ENCODE data around the gene CYBRD1. TPM values are rescaled to one million over a fixed set of nuclear protein-coding genes. Genes with fewer than 3 reads are reported as not detected.

The CYBRD1 gene
- total RNA-seq, 1 experiment from 2014 or later = 9.7 TPM

DNA sequence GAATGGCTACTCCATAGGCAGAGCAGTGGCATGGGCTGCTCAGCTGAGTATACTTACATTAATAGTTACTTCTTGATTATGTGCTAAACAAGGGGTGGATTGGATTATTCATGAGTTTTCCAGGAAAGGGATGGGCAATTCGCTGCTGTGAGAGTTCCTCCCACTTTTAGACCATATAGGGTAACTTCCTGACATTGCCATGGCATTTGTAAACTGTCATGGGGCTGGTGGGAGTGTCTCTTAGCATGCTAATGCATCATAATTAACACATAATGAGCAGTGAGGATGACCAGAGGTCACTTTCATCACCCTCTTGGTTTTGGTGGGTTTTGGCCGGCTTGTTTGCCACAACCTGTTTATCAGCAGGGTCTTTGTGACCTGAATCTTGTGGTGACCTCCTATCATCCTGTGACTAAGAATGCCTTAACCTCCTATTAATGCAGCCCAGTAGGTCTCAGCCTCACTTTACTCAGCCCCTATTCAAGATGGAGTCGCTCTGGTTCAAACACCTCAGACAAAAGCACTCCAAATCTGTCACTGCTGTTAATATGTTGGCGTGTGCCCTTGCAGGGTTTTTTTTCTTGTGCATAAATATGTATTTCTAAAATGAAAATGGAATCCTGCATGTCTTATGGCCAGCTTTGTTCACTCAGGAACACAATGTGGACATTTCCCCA is 56.0 kb downstream of the CYBRD1 start:
- Histone ChIP-seq H3K9me3 (no peaks in the 10 kb centered on the region), H3K36me3 (ENCODE audit: control insufficient read depth, insufficient read depth, low read length) (no peaks in the 10 kb centered on the region), H3K4me1 (no peaks in the 10 kb centered on the region), H3K27me3 (replicated peaks; ENCODE audit: control insufficient read depth, insufficient read depth, low read length) (no peaks in the 10 kb centered on the region), H3K4me3 (ENCODE audit: low read depth, low read length) (no peak overlapping the region)
- BruUV-seq (replicated peaks) = no TSS peak
- Mint-ChIP-seq H3K4me3 (ENCODE audit: unreplicated experiment) (no peak overlapping the region), H3K4me1 (ENCODE audit: low read depth, unreplicated experiment) (no peaks in the 10 kb centered on the region), H3K36me3 (ENCODE audit: insufficient read depth, unreplicated experiment) (no peaks in the 10 kb centered on the region), H3K27ac (ENCODE audit: unreplicated experiment) (no peak overlapping the region), H3K27me3 (ENCODE audit: insufficient read depth, unreplicated experiment) (no peaks in the 10 kb centered on the region), H3K9me3 (ENCODE audit: unreplicated experiment) (no peaks in the 10 kb centered on the region)
- TF ChIP-seq, protein P1, sequence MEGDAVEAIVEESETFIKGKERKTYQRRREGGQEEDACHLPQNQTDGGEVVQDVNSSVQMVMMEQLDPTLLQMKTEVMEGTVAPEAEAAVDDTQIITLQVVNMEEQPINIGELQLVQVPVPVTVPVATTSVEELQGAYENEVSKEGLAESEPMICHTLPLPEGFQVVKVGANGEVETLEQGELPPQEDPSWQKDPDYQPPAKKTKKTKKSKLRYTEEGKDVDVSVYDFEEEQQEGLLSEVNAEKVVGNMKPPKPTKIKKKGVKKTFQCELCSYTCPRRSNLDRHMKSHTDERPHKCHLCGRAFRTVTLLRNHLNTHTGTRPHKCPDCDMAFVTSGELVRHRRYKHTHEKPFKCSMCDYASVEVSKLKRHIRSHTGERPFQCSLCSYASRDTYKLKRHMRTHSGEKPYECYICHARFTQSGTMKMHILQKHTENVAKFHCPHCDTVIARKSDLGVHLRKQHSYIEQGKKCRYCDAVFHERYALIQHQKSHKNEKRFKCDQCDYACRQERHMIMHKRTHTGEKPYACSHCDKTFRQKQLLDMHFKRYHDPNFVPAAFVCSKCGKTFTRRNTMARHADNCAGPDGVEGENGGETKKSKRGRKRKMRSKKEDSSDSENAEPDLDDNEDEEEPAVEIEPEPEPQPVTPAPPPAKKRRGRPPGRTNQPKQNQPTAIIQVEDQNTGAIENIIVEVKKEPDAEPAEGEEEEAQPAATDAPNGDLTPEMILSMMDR (IDR thresholded peaks at IDR 0.05; ENCODE audit: insufficient read depth in 1 of 2, low read depth in 1 of 2, low read length in 1 of 2, severe bottlenecking in 1 of 2, unreplicated experiment in 1 of 2) = no peak
- intact Hi-C loops (cut with micrococcal nuclease; ENCODE audit: unreplicated experiment) = loop anchor here (10.0 kb wide), 1 partner anchor 237 kb away; no protein-coding TSS in a partner anchor
- POLR2A ChIA-PET = no interaction called here
- CTCF ChIA-PET = no interaction called here
- no peak for DNase-seq

DNA sequence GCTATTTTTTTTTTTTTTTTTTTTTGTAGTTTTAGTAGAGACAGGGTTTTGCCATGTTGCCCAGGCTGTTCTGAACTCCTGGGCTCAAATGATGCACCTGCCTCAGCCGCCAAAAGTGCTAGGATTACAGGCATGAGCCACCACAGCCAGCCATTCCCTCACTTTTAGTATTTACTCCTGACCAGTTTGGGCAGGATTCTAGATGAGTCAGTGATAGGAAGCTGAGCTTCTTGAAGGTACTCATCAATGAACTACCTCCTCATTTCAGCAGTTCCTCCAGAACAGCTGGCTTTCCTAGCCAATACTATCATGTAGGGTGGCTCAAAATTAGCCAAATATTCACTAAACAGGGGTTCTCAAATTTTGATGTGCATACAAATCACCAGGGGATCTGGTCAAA is 57.2 kb downstream of the CYBRD1 start:
- Mint-ChIP-seq H3K4me3 (ENCODE audit: unreplicated experiment) (no peak overlapping the region), H3K27me3 (ENCODE audit: insufficient read depth, unreplicated experiment) (no peaks in the 10 kb centered on the region), H3K36me3 (ENCODE audit: insufficient read depth, unreplicated experiment) (no peaks in the 10 kb centered on the region), H3K9me3 (ENCODE audit: unreplicated experiment) (no peaks in the 10 kb centered on the region), H3K27ac (ENCODE audit: unreplicated experiment) (no peak overlapping the region), H3K4me1 (ENCODE audit: low read depth, unreplicated experiment) (no peaks in the 10 kb centered on the region)
- Histone ChIP-seq H3K36me3 (ENCODE audit: control insufficient read depth, insufficient read depth, low read length) (no peaks in the 10 kb centered on the region), H3K4me3 (ENCODE audit: low read depth, low read length) (no peak overlapping the region), H3K9me3 (no peaks in the 10 kb centered on the region), H3K27me3 (replicated peaks; ENCODE audit: control insufficient read depth, insufficient read depth, low read length) (no peaks in the 10 kb centered on the region), H3K4me1 (no peaks in the 10 kb centered on the region)
- CTCF ChIA-PET = no interaction called here
- TF ChIP-seq, protein P1 (IDR thresholded peaks at IDR 0.05; ENCODE audit: insufficient read depth in 1 of 2, low read depth in 1 of 2, low read length in 1 of 2, severe bottlenecking in 1 of 2, unreplicated experiment in 1 of 2) = no peak
- no peak for DNase-seq
- POLR2A ChIA-PET = interaction anchor here (0.6 kb wide), 1 partner anchor 64 kb away, joined by 4 read pairs; no protein-coding TSS in a partner anchor
- intact Hi-C loops (cut with micrococcal nuclease; ENCODE audit: unreplicated experiment) = loop anchor here (10.0 kb wide), 1 partner anchor 235 kb away; no protein-coding TSS in a partner anchor
- BruUV-seq (replicated peaks) = no TSS peak

DNA sequence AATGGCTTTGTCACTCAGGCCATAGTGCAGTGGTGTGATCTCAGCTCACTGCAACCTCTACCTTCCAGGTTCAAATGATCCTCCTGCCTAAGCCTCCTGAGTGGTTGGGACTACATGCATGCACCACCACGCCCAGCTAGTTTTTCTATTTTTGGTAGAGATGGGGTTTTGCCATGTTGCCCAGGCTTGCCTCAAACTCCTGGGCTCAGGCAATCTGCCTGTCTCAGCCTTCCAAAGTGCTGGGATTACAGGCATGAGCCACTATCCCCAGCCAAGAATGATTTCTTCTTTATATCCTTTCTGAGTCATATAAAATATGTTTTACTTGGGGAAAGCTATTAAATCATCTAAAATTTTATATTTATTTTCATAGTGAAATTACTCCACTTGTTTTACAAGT is 61.3 kb downstream of the CYBRD1 start:
- Histone ChIP-seq H3K27me3 (replicated peaks; ENCODE audit: control insufficient read depth, insufficient read depth, low read length) (no peaks in the 10 kb centered on the region), H3K4me1 (no peaks in the 10 kb centered on the region), H3K9me3 (no peaks in the 10 kb centered on the region), H3K36me3 (ENCODE audit: control insufficient read depth, insufficient read depth, low read length) (no peaks in the 10 kb centered on the region), H3K4me3 (ENCODE audit: low read depth, low read length) (no peak overlapping the region)
- TF ChIP-seq, protein P1 (IDR thresholded peaks at IDR 0.05; ENCODE audit: insufficient read depth in 1 of 2, low read depth in 1 of 2, low read length in 1 of 2, severe bottlenecking in 1 of 2, unreplicated experiment in 1 of 2) = no peak
- H3K27ac Mint-ChIP-seq (ENCODE audit: unreplicated experiment) = no peak overlapping the region
- H3K36me3 Mint-ChIP-seq (ENCODE audit: insufficient read depth, unreplicated experiment) = no peaks in the 10 kb centered on the region
- no TSS peak for BruUV-seq (replicated peaks)
- H3K9me3 Mint-ChIP-seq (ENCODE audit: unreplicated experiment) = no peaks in the 10 kb centered on the region
- peaks cover 2% of the 10 kb centered on the region for H3K27me3 Mint-ChIP-seq (ENCODE audit: insufficient read depth, unreplicated experiment)
- intact Hi-C loops (cut with micrococcal nuclease; ENCODE audit: unreplicated experiment) = no loop called here
- no peak overlapping the region for H3K4me3 Mint-ChIP-seq (ENCODE audit: unreplicated experiment)
- POLR2A ChIA-PET = no interaction called here
- no peaks in the 10 kb centered on the region for H3K4me1 Mint-ChIP-seq (ENCODE audit: low read depth, unreplicated experiment)
- no peak for DNase-seq
- CTCF ChIA-PET = no interaction called here

Data from Caco-2 (cell line).